NCI-H345 treated with DMSO at 0.1 percent for 48 hours (cell line): ENCODE data around the gene SPATC1L.

Experiments used
- DNase-seq: peaks from one replicate; lab custom pipeline; 2025; ENCODE audit not compliant: unreplicated experiment; lab: John Stamatoyannopoulos, UW

The SPATC1L gene

DNA sequence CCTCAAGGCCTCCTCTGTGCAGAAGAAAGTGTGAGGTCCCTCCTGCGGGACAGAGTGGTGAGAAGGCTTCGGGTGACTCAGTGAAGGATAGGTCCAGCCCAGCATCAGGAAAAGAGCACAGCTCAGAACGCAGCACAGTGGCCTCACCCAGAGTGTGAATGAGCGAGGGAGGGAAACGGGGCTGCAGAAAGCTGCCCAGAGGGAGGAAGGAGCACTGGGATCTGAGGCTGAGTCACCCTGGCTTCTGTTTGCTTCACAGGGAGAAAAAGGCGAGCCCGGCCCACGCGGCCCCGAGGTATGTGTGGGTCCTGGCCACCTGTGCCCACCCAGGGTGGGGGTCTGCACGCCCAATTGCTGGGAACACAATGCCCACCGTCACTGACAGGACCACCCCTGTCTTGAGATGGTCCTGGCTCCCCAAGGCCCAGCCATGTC lies 62.0 kb downstream of the SPATC1L start:
- DNase-seq, result no peak

GRCh38 chr21:46121286-46122221 lies 62.7 kb downstream of the SPATC1L start:
- DNase-seq, result no peak

DNA sequence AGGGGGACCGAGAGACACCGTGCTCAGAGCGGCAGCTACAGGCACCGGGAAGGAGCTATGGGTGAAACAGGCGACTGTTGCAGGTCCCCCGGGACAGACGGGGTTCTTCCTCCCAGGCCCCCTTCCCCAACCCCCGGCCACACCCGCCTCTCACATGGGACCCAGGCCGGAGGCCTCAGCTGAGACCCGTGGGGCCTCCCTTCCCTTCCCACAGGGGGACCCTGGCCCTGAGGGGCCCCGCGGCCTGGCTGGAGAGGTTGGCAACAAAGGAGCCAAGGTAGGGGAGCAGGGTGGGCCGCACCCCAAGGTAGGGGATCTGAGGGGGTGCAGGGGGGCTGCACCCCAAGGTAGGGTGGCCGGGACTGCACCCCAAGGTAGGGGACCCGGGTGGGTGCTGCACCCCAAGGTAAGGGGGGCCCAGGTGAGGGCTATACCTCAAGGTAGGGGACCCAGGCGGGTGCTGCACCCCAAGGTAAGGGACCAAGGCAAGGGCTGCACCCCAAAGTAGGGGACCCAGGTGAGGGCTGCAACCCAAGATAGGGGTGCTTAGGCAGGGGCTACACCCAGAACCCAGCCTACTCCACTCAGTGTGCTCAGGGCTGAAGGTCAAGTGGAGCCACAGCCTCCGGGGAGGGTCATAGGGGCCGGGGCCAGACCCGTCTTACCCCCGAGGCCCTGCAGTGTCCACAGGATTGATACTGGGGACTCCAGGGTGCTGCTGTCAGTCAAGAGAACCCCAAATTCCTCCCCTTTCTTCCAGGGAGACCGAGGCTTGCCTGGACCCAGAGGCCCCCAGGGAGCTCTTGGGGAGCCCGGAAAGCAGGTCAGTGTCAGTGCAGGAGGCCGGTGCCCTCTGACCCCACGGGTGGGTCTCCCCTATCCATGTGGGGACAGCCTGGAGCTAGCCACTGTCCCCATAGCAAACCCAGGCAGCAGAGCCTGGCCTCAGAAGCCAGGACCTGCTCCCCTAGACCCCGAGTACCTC lies 63.7 kb downstream of the SPATC1L start:
- no peak for DNase-seq

GRCh38 chr21:46119637-46120271 lies 64.5 kb downstream of the SPATC1L start:
- no peak for DNase-seq

DNA sequence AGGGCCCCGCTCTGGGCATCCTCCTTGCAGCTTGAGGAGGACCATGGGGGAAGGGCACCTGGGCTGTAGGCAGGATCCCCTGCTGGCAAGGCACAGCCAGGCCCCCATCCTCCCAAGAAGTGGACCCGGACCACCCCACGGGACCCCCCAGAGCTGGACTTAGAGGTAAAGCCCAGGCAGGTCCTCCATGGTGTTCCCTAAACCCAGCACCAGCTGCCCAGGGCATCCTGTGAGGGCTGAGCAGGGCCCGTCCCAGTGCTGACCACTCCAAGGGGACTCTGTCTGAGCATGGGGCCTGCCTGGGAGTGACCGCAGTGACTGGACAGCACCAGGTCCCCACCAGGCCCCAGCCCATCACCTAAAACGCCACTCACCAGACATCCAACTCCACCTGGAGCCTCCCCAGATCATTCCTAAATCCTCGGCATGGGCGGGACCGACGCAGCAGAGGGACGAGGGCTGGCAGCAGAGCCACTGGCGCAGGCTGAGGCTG lies 65.1 kb downstream of the SPATC1L start:
- no peak for DNase-seq

GRCh38 chr21:46118316-46119143 lies 65.7 kb downstream of the SPATC1L start:
- DNase-seq, result no peak

GRCh38 chr21:46117586-46118315 lies 66.5 kb downstream of the SPATC1L start:
- DNase-seq, result no peak

DNA sequence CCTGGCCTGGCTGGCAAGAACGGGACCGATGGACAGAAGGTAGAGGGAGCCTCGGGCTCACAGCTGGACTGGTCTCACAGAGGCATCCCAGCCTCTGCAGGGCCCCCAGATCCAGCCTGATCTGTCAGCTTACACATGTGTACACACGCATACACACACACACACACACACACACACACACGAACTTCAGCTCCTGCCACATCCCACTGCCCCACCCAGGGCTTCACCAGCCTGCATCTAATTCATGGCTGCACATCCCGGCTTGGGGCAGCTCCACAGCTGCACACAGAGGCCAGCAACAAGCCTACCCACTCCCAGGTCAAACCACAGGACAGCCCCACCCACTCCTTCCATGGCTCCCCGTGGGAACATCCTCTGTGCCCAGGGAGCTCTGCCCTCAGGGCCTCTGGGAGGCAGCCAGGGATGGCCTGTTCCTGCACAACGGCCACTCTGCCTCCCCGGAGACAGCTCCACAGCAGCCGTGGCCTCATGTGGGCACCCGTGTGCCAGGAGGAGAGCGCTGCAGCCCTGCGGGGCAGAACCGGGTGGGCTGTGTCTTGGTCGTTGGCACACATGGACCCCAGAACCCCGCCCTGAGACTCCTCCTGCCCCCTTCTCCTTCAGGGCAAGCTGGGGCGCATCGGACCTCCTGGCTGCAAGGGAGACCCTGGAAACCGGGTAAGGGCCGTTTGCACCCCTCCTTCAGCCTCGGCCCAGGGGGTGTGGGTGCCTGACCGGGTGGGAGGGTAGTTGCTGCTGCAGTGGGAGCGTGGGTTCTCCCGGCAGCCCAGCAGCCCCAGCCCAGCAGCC lies 67.3 kb downstream of the SPATC1L start:
- no peak for DNase-seq

DNA sequence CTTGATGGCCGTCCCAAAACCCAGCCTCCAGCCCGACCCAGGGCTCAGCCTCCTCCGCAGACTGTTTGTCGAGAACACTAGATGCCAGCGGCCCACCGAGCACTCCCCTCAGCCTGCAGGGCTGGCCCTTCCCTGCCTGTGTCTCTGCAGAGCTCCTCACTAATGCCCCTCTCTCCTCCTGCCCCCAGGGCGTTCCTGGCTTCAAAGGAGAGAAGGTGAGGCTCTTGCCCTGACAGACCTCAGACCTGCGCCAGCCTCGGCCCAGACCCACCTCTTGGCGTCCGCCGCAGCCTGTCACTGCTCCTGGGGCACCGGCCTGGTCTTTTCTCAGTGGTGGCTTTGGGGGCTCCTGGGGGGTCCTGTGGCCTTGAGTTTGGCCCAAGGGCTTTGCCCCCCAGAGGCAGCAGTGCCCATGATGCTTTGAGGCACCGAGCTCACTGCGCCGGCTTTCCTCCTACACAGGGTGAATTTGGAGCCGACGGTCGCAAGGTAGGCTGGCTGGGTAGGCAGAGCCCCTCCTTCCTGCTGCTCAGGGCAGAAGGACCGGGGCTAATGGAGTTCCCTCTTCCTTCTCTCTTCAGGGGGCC lies 68.0 kb downstream of the SPATC1L start:
- no peak for DNase-seq

GRCh38 chr21:46115441-46116188 lies 68.6 kb downstream of the SPATC1L start:
- no peak for DNase-seq

DNA sequence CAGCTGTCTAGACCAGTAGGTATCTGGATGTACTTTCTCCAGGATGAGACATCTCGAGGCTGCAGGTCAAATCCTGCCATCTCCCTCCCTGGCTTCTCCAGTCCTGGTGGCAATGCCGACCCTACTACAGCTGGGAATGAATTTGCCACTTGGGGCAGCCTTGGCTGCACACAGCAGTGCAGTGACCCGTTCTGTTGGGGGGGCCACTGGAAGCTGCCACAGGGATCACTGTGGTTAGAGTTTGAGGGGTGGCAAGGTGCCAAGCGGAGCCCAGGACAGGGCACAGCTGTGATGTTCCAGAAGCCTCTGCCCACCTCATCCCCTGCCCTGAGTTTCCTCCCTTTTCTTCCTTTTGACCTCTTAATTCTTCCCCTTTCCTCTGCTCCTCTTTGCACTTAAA lies 69.3 kb downstream of the SPATC1L start:
- no peak for DNase-seq

GRCh38 chr21:46113497-46114176 lies 70.6 kb downstream of the SPATC1L start:
- DNase-seq, result no peak

DNA sequence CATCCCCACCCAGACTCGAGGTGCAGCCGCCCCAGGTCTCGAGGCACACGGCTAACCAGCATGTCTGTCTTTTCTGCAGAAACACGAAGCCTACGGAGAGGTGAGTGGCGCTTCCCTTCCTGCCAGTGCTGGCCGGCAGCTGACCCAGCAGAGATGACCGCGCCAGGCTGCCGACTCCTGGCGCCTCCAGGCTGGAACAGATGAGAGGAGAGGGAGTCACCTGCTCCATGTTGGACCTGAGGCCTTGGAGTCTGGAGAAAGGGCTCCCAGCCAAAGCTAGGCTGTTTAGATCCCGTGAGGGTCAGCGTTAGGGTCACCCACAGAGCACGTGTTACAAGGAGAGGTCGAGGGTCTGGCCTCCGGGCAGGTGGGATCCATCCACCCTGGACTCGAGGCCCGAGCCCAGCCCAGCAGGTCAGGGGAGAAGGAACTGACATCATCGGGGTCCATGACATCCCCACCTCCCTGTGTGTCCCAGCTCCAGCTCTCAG lies 71.5 kb downstream of the SPATC1L start:
- DNase-seq, result no peak

- no peak for DNase-seq
These were observed 72.2 kb downstream of the SPATC1L start for GRCh38 chr21:46111857-46112724.

DNA sequence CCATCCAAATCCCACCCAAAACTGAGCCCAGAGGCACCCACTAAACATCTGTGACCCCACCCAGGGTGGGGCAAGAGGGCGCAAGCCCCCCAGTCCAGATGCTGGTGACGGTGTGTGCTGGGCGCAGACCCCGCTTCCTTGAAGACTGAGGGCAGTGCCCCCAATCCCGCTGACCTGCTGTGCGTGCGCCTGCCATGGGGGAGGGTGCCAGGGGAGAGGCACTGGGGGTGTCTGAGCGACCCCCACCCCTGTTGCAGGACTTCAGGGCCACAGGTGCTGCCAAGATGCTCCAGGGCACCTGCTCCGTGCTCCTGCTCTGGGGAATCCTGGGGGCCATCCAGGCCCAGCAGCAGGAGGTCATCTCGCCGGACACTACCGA lies 73.1 kb downstream of the SPATC1L start:
- no peak for DNase-seq
